ENCODE results near the gene DNAJC1. TPM values are rescaled to one million over a fixed set of nuclear protein-coding genes. Genes with fewer than 3 reads are reported as not detected.
A peak's percentile ranks its signal among the peaks of the same experiment; 100 is the strongest.

Gene DNAJC1
- total RNA-seq, 2 experiments from 2014 or later: 16.8 to 19.3 TPM

- intact Hi-C loops (cut with DNase I, micrococcal nuclease): loop anchor here in 1 of 2 experiments (10.0 kb wide), 1 partner anchor 221 kb away; the partner anchor contains the start of gene SKIDA1
- H3K27me3 ChIP-seq (ENCODE audit: control insufficient read depth in 1 of 2, insufficient read depth in 2 of 2, low read length in 2 of 2): no peaks in the 10 kb centered on the region
- no peaks in the 10 kb centered on the region for H3K9me3 ChIP-seq (ENCODE audit: control insufficient read depth in 1 of 2, insufficient read depth in 1 of 2, low read length in 2 of 2)
- DNase-seq (peak in 5 of 14 experiments; percentile 25 to 52 (median 39)), ATAC-seq (ENCODE audit: poor library complexity) (peak; percentile 73)
- peak overlapping the region; percentile 78 for H3K27ac Mint-ChIP-seq
- H3K27ac ChIP-seq (ENCODE audit: low read depth in 1 of 2, low read length in 2 of 2): peak overlapping the region; percentile 24 to 32
- ChIA-PET CTCF (interaction anchor here (1.2 kb wide), 1 partner anchor 22 kb away, joined by 3 read pairs; no protein-coding TSS in a partner anchor), POLR2A (interaction anchor here (0.6 to 0.8 kb wide), 3 partner anchors 14 to 630 kb away, joined by 3 read pairs; no protein-coding TSS in a partner anchor)
- H3K9me3 Mint-ChIP-seq: no peaks in the 10 kb centered on the region
- peaks cover 21% of the 10 kb centered on the region for H3K4me1 ChIP-seq (ENCODE audit: insufficient read depth, low read length)
- H3K27me3 Mint-ChIP-seq: no peaks in the 10 kb centered on the region
- peaks cover 27% of the 10 kb centered on the region for H3K36me3 ChIP-seq (ENCODE audit: insufficient read depth, low read length)
- H3K4me1 Mint-ChIP-seq (ENCODE audit: low read depth): peaks cover 37% of the 10 kb centered on the region
- no peak for TF ChIP-seq CTCF (IDR thresholded peaks at IDR 0.05)
- H3K36me3 Mint-ChIP-seq (ENCODE audit: low read depth): peaks cover 45% of the 10 kb centered on the region
- H3K4me3 Mint-ChIP-seq: peak overlapping the region; percentile 0
- no peak overlapping the region for H3K4me3 ChIP-seq (ENCODE audit: low read length)
Measured at GRCh38 chr10:21746118-21746517, 257.4 kb downstream of the DNAJC1 start.

GRCh38 chr10:21744223-21744622, 259.3 kb downstream of the DNAJC1 start:
- ATAC-seq (ENCODE audit: poor library complexity) (no peak), DNase-seq (no peak)
- Mint-ChIP-seq H3K27ac (peak overlapping the region; percentile 78), H3K4me1 (ENCODE audit: low read depth) (peaks cover 56% of the 10 kb centered on the region), H3K27me3 (no peaks in the 10 kb centered on the region), H3K36me3 (ENCODE audit: low read depth) (peaks cover 61% of the 10 kb centered on the region), H3K9me3 (no peaks in the 10 kb centered on the region), H3K4me3 (no peak overlapping the region)
- H3K4me3 ChIP-seq (ENCODE audit: low read length): no peak overlapping the region
- peaks cover 37% of the 10 kb centered on the region for H3K4me1 ChIP-seq (ENCODE audit: insufficient read depth, low read length)
- no peaks in the 10 kb centered on the region for H3K27me3 ChIP-seq (ENCODE audit: control insufficient read depth in 1 of 2, insufficient read depth in 2 of 2, low read length in 2 of 2)
- ChIA-PET CTCF (no interaction called here), POLR2A (no interaction called here)
- intact Hi-C loops (cut with DNase I, micrococcal nuclease): loop anchor here in 1 of 2 experiments (5.0 to 10.0 kb wide), 2 partner anchors 42 to 219 kb away; partner anchors contain the start of gene SKIDA1
- no peak for TF ChIP-seq CTCF (IDR thresholded peaks at IDR 0.05)
- H3K9me3 ChIP-seq (ENCODE audit: control insufficient read depth in 1 of 2, insufficient read depth in 1 of 2, low read length in 2 of 2): no peaks in the 10 kb centered on the region
- H3K27ac ChIP-seq (ENCODE audit: low read depth in 1 of 2, low read length in 2 of 2): no peak overlapping the region
- peaks cover 32% of the 10 kb centered on the region for H3K36me3 ChIP-seq (ENCODE audit: insufficient read depth, low read length)

GRCh38 chr10:21742740-21743412, 260.7 kb downstream of the DNAJC1 start:
- Histone ChIP-seq H3K27ac (ENCODE audit: low read depth in 1 of 2, low read length in 2 of 2) (peak overlapping the region in 1 of 2 donors; percentile 36), H3K4me3 (ENCODE audit: low read length) (no peak overlapping the region), H3K27me3 (ENCODE audit: control insufficient read depth in 1 of 2, insufficient read depth in 2 of 2, low read length in 2 of 2) (no peaks in the 10 kb centered on the region), H3K4me1 (ENCODE audit: insufficient read depth, low read length) (peaks cover 42% of the 10 kb centered on the region), H3K9me3 (ENCODE audit: control insufficient read depth in 1 of 2, insufficient read depth in 1 of 2, low read length in 2 of 2) (no peaks in the 10 kb centered on the region), H3K36me3 (ENCODE audit: insufficient read depth, low read length) (peaks cover 32% of the 10 kb centered on the region)
- Mint-ChIP-seq H3K4me1 (ENCODE audit: low read depth) (peaks cover 61% of the 10 kb centered on the region), H3K4me3 (no peak overlapping the region), H3K27ac (peak overlapping the region; percentile 97), H3K36me3 (ENCODE audit: low read depth) (peaks cover 70% of the 10 kb centered on the region), H3K27me3 (no peaks in the 10 kb centered on the region), H3K9me3 (no peaks in the 10 kb centered on the region)
- intact Hi-C loops (cut with DNase I, micrococcal nuclease): loop anchor here in 1 of 2 experiments (5.0 to 10.0 kb wide), 2 partner anchors 41 to 218 kb away; partner anchors contain the start of gene SKIDA1
- no peak for TF ChIP-seq CTCF (IDR thresholded peaks at IDR 0.05)
- CTCF ChIA-PET: interaction anchor here (1.0 kb wide), 1 partner anchor 10 kb away, joined by 3 read pairs; no protein-coding TSS in a partner anchor
- no peak for ATAC-seq (ENCODE audit: poor library complexity)
- DNase-seq: no peak
- POLR2A ChIA-PET: interaction anchor here (1.3 kb wide), 1 partner anchor 22 kb away, joined by 4 read pairs; no protein-coding TSS in a partner anchor

Data from CD4-positive, alpha-beta T cell (primary cell).